HepG2 (cell line): ENCODE results near the gene SLC4A9. TPM values are rescaled to one million over a fixed set of nuclear protein-coding genes. Genes with fewer than 3 reads are reported as not detected.
A peak's percentile ranks its signal among the peaks of the same experiment; 100 is the strongest.

Experiments used
- ATF7-NPFF ChIP-seq: sonication (generic); formaldehyde crosslinking; IDR thresholded peaks from 2 replicates; pipeline ENCODE4 v1.8.1; 2023; ENCODE audit warnings: mild to moderate bottlenecking, low read depth, missing genetic modification reagents, moderate library complexity
- BRD4 ChIP-seq: sonication (generic); formaldehyde crosslinking; IDR thresholded peaks from 2 replicates; pipeline ENCODE4 v1.4.0; 2020; ENCODE audit warnings: missing genetic modification reagents
- FOXC1 ChIP-seq: sonication (generic); formaldehyde crosslinking; IDR thresholded peaks from 2 replicates; pipeline ENCODE4 v1.8.0; 2022; ENCODE audit warnings: mild to moderate bottlenecking, missing genetic modification reagents, borderline replicate concordance
- FOXJ3 ChIP-seq: sonication (generic); formaldehyde crosslinking; IDR thresholded peaks from 2 replicates; pipeline ENCODE4 v1.4.0; 2020; ENCODE audit warnings: missing genetic modification reagents, mild to moderate bottlenecking, borderline replicate concordance
- LCORL ChIP-seq, 2 experiments: fragments of 450-650 bp in 1 of 2; sonication (generic) in 1 of 2; formaldehyde crosslinking in 1 of 2; IDR thresholded peaks; 2 replicates each; pipeline versions ENCODE4 v1.5.0 to v1.6.1; 2017 to 2020; ENCODE audit warnings: antibody characterized with exemption in 1 of 2, missing genetic modification reagents in 1 of 2
- NR2F1 ChIP-seq, 2 experiments: fragments of 450-650 bp in 1 of 2; formaldehyde crosslinking in 1 of 2; IDR thresholded peaks; 2 replicates each; pipeline versions ENCODE4 v1.5.0 to v1.6.1; 2016 to 2020; ENCODE audit warnings: mild to moderate bottlenecking in 1 of 2, missing compliant biosample characterization in 1 of 2, missing genetic modification reagents in 1 of 2, moderate library complexity in 1 of 2
- PHF21A ChIP-seq: sonication (generic); formaldehyde crosslinking; IDR thresholded peaks from 2 replicates; pipeline ENCODE4 v1.5.0; 2020; ENCODE audit warnings: mild to moderate bottlenecking, missing genetic modification reagents
- RARA ChIP-seq: IDR thresholded peaks from 2 replicates; pipeline ENCODE4 v1.6.1; 2016; ENCODE audit warnings: missing genetic modification reagents, missing compliant biosample characterization
- TEAD3 ChIP-seq: optimal IDR thresholded peaks from 2 replicates; pipeline ENCODE3; 2016; ENCODE audit warnings: borderline replicate concordance
- ZFY ChIP-seq: sonication (generic); formaldehyde crosslinking; IDR thresholded peaks from 2 replicates; pipeline ENCODE4 v1.4.0; 2020; ENCODE audit warnings: missing genetic modification reagents
- ZNF142 ChIP-seq: sonication (generic); formaldehyde crosslinking; IDR thresholded peaks from 2 replicates; pipeline ENCODE4 v1.4.0; 2020; ENCODE audit warnings: missing genetic modification reagents
- ZNF317 ChIP-seq: sonication (generic); formaldehyde crosslinking; IDR thresholded peaks from 2 replicates; pipeline ENCODE4 v1.5.0; 2020; ENCODE audit warnings: mild to moderate bottlenecking, missing genetic modification reagents
- ZNF7 ChIP-seq: IDR thresholded peaks from 2 replicates; pipeline ENCODE4 v1.6.1; 2016; ENCODE audit warnings: missing biosample characterization, missing genetic modification reagents
- ZSCAN20 ChIP-seq: sonication (generic); formaldehyde crosslinking; IDR thresholded peaks from 2 replicates; pipeline ENCODE4 v1.4.0; 2020; ENCODE audit warnings: missing genetic modification reagents, mild to moderate bottlenecking, borderline replicate concordance
- ZUFSP ChIP-seq: sonication (generic); formaldehyde crosslinking; IDR thresholded peaks from 2 replicates; pipeline ENCODE4 v1.9.0; 2021; ENCODE audit warnings: missing genetic modification reagents, mild to moderate bottlenecking, borderline replicate concordance
- polyA plus RNA-seq, 8 experiments: library from polyadenylated mRNA; depleted of rRNA in 3 of 8; stranded (reverse) in 7 of 8; unstranded in 1 of 8; fragments of >200 nt; fragmentation: Illumina TruSeq in 4 of 8; extraction: Trizol in 4 of 8; gene quantifications; 2 replicates each; pipeline versions ENCODE4 v1.2.1 to v1.2.3, GENCODE V29; 2011 to 2016; ENCODE audit warnings: low read depth in 4 of 8, missing spikeins in 1 of 8, mixed read lengths in 1 of 8; ENCODE audit not compliant: insufficient read depth in 1 of 8
- total RNA-seq, 5 experiments: library from RNA; depleted of rRNA; stranded (reverse); fragments of >200 nt; fragmentation: Illumina TruSeq; extraction: Trizol; gene quantifications; 2 replicates each; pipeline ENCODE4 v1.2.3, GENCODE V29; 2016; ENCODE audit warnings: low read depth in 1 of 5
- TF ChIP-seq, protein P1 (sequence below): sonication (generic); formaldehyde crosslinking; IDR thresholded peaks from 2 replicates; pipeline ENCODE4 v1.4.0; 2020; ENCODE audit warnings: missing genetic modification reagents
- TF ChIP-seq, protein P2 (sequence below): sonication (generic); formaldehyde crosslinking; IDR thresholded peaks from 2 replicates; pipeline ENCODE4 v1.4.0; 2020; ENCODE audit warnings: missing genetic modification reagents
- TF ChIP-seq, protein P3 (sequence below): sonication (generic); formaldehyde crosslinking; IDR thresholded peaks from 2 replicates; pipeline ENCODE4 v1.8.1; 2023; ENCODE audit warnings: mild to moderate bottlenecking, inconsistent platforms, moderate library complexity, missing genetic modification reagents, borderline replicate concordance

SLC4A9 gene
- total and polyA plus RNA-seq, 2 of the 13 experiments (the other 11 are each of a cell fraction or from before 2014, with no cell fraction given) = not detected

DNA sequence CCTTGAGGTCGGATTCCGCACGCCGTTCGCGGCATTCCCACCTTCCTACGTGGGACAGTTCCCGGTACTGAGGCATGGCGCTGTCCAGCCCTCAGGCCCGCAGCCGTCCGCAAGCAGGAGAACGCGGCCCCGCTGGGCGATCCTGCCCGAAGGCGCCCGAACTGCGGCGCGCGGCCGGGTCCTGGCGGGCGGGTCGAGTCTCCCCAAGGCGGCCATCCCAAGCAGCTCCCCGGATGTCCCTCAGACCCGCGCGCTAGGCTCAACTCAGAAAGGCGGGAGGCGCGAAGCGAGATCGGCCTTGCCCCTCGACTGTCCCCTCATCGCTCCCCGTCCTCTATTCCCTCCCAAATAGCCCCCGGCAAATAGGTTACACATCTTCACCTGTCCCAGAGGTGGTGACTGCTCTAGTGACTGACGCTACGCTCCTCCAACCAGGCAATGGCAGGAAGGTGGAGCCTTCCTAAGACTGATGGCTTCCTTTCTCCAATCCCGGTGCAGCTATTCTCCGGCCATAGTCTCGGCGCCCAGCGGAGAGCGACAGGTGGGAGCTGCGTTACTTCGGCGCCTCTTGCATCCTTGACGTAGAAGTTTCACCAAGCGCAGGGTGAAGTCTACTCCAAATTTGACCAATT, 40.9 kb downstream of the SLC4A9 start (continued):
- TF ChIP-seq, protein P1, sequence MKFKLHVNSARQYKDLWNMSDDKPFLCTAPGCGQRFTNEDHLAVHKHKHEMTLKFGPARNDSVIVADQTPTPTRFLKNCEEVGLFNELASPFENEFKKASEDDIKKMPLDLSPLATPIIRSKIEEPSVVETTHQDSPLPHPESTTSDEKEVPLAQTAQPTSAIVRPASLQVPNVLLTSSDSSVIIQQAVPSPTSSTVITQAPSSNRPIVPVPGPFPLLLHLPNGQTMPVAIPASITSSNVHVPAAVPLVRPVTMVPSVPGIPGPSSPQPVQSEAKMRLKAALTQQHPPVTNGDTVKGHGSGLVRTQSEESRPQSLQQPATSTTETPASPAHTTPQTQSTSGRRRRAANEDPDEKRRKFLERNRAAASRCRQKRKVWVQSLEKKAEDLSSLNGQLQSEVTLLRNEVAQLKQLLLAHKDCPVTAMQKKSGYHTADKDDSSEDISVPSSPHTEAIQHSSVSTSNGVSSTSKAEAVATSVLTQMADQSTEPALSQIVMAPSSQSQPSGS (CRISPR knock-in tag) = peak; percentile 35; the same call in 1 of the 2 replicates
- peak; percentile 71; the same call in 1 of the 2 replicates for TF ChIP-seq ZSCAN20 (CRISPR knock-in tag)
- peak; percentile 82 for TF ChIP-seq PHF21A
- peak; percentile 68 for TF ChIP-seq RARA (CRISPR knock-in tag)
- TF ChIP-seq FOXJ3 (CRISPR knock-in tag) = no peak; the same call in 1 of the 2 replicates
- TF ChIP-seq ZNF142 (CRISPR knock-in tag) = peak; percentile 93
- TF ChIP-seq, protein P2, sequence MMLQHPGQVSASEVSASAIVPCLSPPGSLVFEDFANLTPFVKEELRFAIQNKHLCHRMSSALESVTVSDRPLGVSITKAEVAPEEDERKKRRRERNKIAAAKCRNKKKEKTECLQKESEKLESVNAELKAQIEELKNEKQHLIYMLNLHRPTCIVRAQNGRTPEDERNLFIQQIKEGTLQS (CRISPR knock-in tag) = peak; percentile 78; the same call in 1 of the 2 replicates
- peak; percentile 77 for TF ChIP-seq TEAD3
- TF ChIP-seq NR2F1 (CRISPR knock-in tag; IDR thresholded peaks at IDR 0.05) = no peak
- peak; percentile 66 for TF ChIP-seq ATF7-NPFF (CRISPR knock-in tag)
- TF ChIP-seq LCORL (IDR thresholded peaks at IDR 0.05) = no peak
- TF ChIP-seq LCORL (CRISPR knock-in tag; IDR thresholded peaks at IDR 0.05) = peak; percentile 76
- TF ChIP-seq ZUFSP (CRISPR knock-in tag) = no peak
- peak; percentile 61; the same call in 1 of the 2 replicates for TF ChIP-seq ZNF317
- peak; percentile 56; the same call in 1 of the 2 replicates for TF ChIP-seq ZNF7 (CRISPR knock-in tag)
- TF ChIP-seq, protein P3, sequence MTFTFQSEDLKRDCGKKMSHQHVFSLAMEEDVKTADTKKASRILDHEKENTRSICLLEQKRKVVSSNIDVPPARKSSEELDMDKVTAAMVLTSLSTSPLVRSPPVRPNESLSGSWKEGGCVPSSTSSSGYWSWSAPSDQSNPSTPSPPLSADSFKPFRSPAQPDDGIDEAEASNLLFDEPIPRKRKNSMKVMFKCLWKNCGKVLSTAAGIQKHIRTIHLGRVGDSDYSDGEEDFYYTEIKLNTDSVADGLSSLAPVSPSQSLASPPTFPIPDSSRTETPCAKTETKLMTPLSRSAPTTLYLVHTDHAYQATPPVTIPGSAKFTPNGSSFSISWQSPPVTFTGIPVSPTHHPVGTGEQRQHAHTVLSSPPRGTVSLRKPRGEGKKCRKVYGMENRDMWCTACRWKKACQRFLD (CRISPR knock-in tag) = peak; percentile 2; the same call in 1 of the 2 replicates
- peak; percentile 80 for TF ChIP-seq ZFY (CRISPR knock-in tag)
- peak; percentile 81; the same call in 1 of the 2 replicates for TF ChIP-seq BRD4 (CRISPR knock-in tag)
- TF ChIP-seq FOXC1 (CRISPR knock-in tag) = peak; percentile 84; the same call in 1 of the 2 replicates
